Testis (tissue), 3 donors: ENCODE data around the gene GABRR3. TPM values are rescaled to one million over a fixed set of nuclear protein-coding genes. Genes with fewer than 3 reads are reported as not detected.
"Not testable (repeated sequence)": the region's sequence is repeated elsewhere in the genome, so short reads cannot be mapped to it uniquely, and the experiment has no call there.

Experiments used
- DNase-seq: peaks from one replicate; pipeline ENCODE4 v3.0.0-alpha.2; 2019
- H3K27ac ChIP-seq, 2 donors: fragments of 200-600 bp; sonication (generic); one replicate each; pipeline ENCODE4 v1.5.1; 2019
- H3K27me3 ChIP-seq: fragments of 200-600 bp; sonication (generic); one replicate; pipeline ENCODE4 v1.5.1; 2019
- H3K36me3 ChIP-seq: fragments of 200-600 bp; sonication (generic); one replicate; pipeline ENCODE4 v1.5.1; 2017; ENCODE audit warnings: low read depth; ENCODE audit errors: missing control alignments
- H3K4me1 ChIP-seq: fragments of 200-600 bp; sonication (generic); one replicate; pipeline ENCODE4 v1.5.1; 2019
- H3K4me3 ChIP-seq, 2 donors: fragments of 200-600 bp; sonication (generic); one replicate each; pipeline ENCODE4 v1.5.1; 2017 to 2019
- H3K9me3 ChIP-seq: fragments of 200-600 bp; sonication (generic); one replicate; pipeline ENCODE4 v1.5.1; 2017
- CTCF ChIP-seq, 3 experiments: fragments of 450-650 bp in 2 of 3; fragments of 200-600 bp in 1 of 3; sonication (generic) in 1 of 3; IDR thresholded peaks; one replicate each; pipeline ENCODE4 v1.5.1; 2016 to 2019; ENCODE audit warnings: antibody characterized with exemption in 3 of 3, mild to moderate bottlenecking in 2 of 3, moderate library complexity in 1 of 3
- POLR2A ChIP-seq: fragments of 450-650 bp; IDR thresholded peaks from one replicate; pipeline ENCODE4 v1.6.1; 2017; ENCODE audit warnings: antibody characterized with exemption, mild to moderate bottlenecking, moderate library complexity
- WGBS, 2 donors: methylation state at CpG; one replicate each; pipeline ENCODE4 v1.1.5; 2018; 5-methylcytosine and 5-hydroxymethylcytosine counted together
- intact Hi-C: fragments of 100-400 bp; cut with DNase I; formaldehyde crosslinking; loops from one replicate; pipeline ENCODE4 v1.15.1; 2023; ENCODE audit warnings: low total_unique reads
- polyA plus RNA-seq: library from polyadenylated mRNA; stranded (reverse); fragments of 350-450 nt; fragmentation: Illumina TruSeq; extraction: RNeasy Lipid Tissue Mini Kit (QIAGEN cat#74804); gene quantifications from one replicate; pipeline ENCODE4 v1.2.3, GENCODE V29; 2014; ENCODE audit warnings: low read depth, low replicate concordance; ENCODE audit not compliant: insufficient read depth
- total RNA-seq, 2 donors: library from RNA; depleted of rRNA; stranded (reverse); fragments of >200 nt; gene quantifications; one replicate each; pipeline ENCODE4 v1.2.3, GENCODE V29; 2016

The GABRR3 gene
- total and polyA plus RNA-seq, 3 donors from 2014 or later, result 0.19 to 0.55 (median 0.38) TPM

DNA sequence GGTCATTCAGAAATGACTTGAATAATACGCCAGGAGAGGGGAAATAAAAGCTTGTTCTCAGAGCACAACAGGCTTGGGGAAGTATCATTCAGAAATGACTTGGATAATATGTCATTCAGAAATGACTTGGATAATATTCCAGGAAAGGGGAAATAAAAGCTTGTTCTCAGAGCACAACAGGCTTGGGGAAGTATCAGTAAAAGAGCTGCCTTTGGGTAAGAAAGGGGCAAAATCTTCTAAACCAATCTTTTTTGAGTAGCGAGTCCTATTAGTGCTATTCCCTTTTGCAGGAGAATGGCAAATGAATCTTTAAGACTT is 20.9 kb downstream of the GABRR3 start:
- Histone ChIP-seq H3K9me3 (no peaks in the 10 kb centered on the region), H3K4me3 (no peak overlapping the region), H3K27me3 (no peaks in the 10 kb centered on the region), H3K4me1 (no peaks in the 10 kb centered on the region), H3K36me3 (no peaks in the 10 kb centered on the region), H3K27ac (no peak overlapping the region)
- WGBS, 2 donors, result 79 to 85% methylated on average over 2 of the region's 2 CpGs
- intact Hi-C loops, result no loop called here
- TF ChIP-seq POLR2A, result no peak
- no peak for TF ChIP-seq CTCF (IDR thresholded peaks at IDR 0.05)
- no peak for DNase-seq

DNA sequence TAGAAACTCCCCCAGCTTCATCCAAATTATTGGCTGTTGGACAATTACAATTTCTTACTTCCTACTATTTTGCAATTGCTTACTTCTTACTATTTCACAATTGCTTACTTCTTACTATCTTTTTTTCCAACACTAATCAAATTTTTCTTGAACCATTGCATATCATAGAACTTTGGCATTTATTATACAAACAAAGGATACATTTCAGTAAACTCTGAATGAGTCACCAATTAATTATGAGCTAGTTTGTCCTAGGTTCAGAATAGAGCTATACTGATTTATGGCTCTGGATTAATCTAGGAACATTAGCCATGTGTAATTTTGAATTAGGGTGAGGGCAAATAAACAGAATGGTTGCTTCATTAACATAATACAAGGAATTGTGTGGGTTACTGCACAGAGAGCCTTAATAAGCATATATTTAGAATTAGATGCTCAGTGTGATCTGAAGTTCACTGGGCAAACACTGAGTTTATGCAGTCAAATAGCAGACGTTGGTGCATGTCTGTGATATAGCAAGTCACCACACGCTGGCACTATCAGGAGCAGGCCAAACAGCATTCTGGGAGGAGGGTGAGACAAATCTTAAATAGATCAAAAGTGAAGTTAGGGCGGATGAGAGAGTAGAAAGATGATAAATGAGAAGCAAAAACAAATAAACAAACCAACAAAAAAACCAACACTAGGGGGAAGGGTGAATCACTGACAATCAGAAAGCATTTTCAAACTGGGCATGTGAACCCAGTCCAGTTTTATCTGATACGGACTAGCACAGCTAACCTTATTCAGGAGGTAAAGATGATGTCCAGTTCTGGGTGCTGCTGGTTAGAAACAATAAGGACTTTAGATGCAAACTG is 21.5 kb downstream of the GABRR3 start:
- TF ChIP-seq POLR2A (no peak), CTCF (IDR thresholded peaks at IDR 0.05) (no peak)
- 64 to 72% methylated on average over 4 of the region's 4 CpGs for WGBS, 2 donors
- Histone ChIP-seq H3K4me1 (no peaks in the 10 kb centered on the region), H3K27me3 (no peaks in the 10 kb centered on the region), H3K27ac (no peak overlapping the region), H3K4me3 (no peak overlapping the region), H3K36me3 (no peaks in the 10 kb centered on the region), H3K9me3 (no peaks in the 10 kb centered on the region)
- intact Hi-C loops, result no loop called here
- DNase-seq, result no peak

DNA sequence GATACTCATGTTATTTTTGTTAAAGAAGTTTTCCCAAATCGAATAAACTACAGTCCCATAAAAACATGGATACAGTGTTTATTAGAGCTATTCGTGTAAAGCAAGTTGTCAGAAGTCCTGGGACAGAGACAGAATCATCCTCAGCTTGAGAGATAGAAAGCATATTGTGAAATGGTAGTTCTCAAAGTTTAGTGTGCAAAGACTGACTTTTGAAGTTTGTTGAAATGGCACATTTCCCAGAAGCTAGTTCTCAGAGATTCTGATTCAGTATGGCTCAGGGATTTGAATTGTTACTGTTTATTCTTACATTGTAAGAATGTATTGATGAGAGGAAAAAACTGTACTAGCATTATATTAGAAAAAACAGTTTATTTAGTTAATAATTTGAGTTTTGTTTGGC is 22.1 kb downstream of the GABRR3 start:
- intact Hi-C loops, result no loop called here
- DNase-seq, result no peak

GRCh38 chr3:98010883-98011449 is 24.1 kb downstream of the GABRR3 start:
- DNase-seq, H3K4me1 ChIP-seq: not testable (repeated sequence)
- WGBS, 2 donors, result 81 to 93% methylated on average over 4 of the region's 4 CpGs

More for the DNA sequence above, 22.1 kb downstream of the GABRR3 start:
- no peaks in the 10 kb centered on the region for H3K27me3 ChIP-seq
- H3K27ac ChIP-seq, result no peak overlapping the region
- H3K4me3 ChIP-seq, result no peak overlapping the region
- no peaks in the 10 kb centered on the region for H3K4me1 ChIP-seq
- H3K36me3 ChIP-seq, result no peaks in the 10 kb centered on the region
- TF ChIP-seq POLR2A (no peak), CTCF (IDR thresholded peaks at IDR 0.05) (no peak)
- no peaks in the 10 kb centered on the region for H3K9me3 ChIP-seq
- WGBS, 2 donors, result 34 to 49% methylated on average over 2 of the region's 2 CpGs

DNA sequence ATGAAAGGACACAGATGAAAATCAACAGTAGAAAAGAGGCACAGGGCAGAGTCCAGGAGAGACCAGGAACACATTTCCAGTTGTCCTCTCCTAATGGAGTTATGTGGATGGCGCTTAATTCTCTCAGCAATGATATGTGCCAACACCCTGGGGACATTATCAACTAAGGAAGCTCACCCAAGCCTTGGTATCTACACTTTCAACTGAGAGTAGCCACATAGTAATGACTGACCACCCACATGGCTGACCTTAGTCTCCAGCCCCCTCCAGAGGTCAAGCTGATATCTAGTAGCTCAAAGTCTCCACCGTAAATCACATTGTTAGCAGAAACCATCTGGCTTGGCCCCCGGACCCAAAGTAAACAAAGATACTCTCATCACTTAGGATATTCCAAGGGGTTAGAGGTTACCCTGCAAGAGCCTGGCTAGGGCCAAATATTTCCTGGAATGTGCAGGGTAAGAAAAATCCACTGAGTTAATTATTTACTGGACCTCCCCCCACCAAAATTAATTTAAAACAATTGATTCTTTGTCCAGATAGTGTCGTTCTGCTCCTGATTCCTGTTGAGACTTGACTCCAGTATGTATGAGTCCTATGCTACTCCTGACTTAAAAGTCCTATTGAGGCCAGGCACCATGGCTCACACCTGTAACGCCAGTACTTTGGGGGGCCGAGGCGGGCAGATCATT is 24.8 kb downstream of the GABRR3 start:
- Histone ChIP-seq H3K9me3 (no peaks in the 10 kb centered on the region), H3K27me3 (no peaks in the 10 kb centered on the region), H3K4me3 (no peak overlapping the region), H3K36me3 (no peaks in the 10 kb centered on the region), H3K27ac (no peak overlapping the region), H3K4me1 (no peaks in the 10 kb centered on the region)
- TF ChIP-seq CTCF (IDR thresholded peaks at IDR 0.05), result no peak
- no peak for TF ChIP-seq POLR2A
- intact Hi-C loops, result no loop called here
- 78 to 83% methylated on average over 7 of the region's 7 CpGs for WGBS, 2 donors
- no peak for DNase-seq

More at GRCh38 chr3:98010883-98011449, 24.1 kb downstream of the GABRR3 start:
- H3K36me3 ChIP-seq, H3K9me3 ChIP-seq, intact Hi-C loops, H3K27me3 ChIP-seq, H3K27ac ChIP-seq, H3K4me3 ChIP-seq: not testable (repeated sequence)
